ENCODE data around the gene FRMD4B. TPM values are rescaled to one million over a fixed set of nuclear protein-coding genes. Genes with fewer than 3 reads are reported as not detected.
"Not testable (repeated sequence)": the region's sequence is repeated elsewhere in the genome, so short reads cannot be mapped to it uniquely, and the experiment has no call there.

Gene FRMD4B
- total RNA-seq, 4 donors from 2014 or later: 10.5 to 22.0 (median 14.8) TPM

DNA sequence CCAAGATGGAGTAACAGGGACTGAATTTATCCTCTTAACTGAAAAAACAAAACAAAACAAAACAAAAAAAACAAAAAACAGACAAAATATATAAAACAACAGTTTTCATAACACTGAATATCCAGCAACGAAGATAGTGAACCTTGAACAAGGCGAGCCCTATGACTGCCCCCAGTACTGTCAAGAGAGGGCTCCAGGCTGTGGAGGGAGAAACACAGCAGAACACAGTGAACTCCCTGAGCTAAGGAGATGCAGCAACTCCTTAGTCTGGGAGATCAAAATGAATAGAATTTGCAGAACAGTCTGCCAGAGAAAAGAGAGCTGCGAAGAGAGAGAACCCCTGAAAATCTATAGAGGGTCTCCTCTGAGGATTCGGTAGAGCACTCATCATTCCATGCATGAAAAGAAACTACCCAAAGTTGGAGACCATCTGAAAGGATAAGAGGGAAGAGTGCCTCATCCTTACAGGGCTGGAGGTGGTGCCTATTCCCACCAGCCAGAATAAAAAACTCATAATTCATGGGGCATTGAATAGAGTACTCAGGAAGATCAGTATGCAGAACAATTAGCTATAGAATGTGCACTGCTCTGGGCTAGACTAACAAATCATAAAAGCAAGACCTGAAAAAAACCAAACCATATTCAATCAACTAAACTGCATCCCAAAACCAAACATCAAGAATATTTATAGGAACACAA is 101.8 kb downstream of the FRMD4B start:
- WGBS: 92% methylated on average over 4 of the region's 4 CpGs
- no peak overlapping the region for H3K4me3 ChIP-seq
- no peaks in the 10 kb centered on the region for H3K4me1 ChIP-seq
- peaks cover 0 to 9% (median 0%) of the 10 kb centered on the region in 4 donors for H3K36me3 ChIP-seq
- DNase-seq (ENCODE audit: extremely low spot score): no peak
- no peaks in the 10 kb centered on the region for H3K27me3 ChIP-seq
- intact Hi-C loops (cut with DNase I): no loop called here
- H3K27ac ChIP-seq (replicated peaks in 1 of 4): no peak overlapping the region
- TF ChIP-seq EP300 (IDR thresholded peaks at IDR 0.05) (no peak), POLR2AphosphoS5 (IDR thresholded peaks at IDR 0.05) (no peak), POLR2A (IDR thresholded peaks at IDR 0.05; ENCODE audit: low read depth) (no peak)
- TF ChIP-seq, protein P1, sequence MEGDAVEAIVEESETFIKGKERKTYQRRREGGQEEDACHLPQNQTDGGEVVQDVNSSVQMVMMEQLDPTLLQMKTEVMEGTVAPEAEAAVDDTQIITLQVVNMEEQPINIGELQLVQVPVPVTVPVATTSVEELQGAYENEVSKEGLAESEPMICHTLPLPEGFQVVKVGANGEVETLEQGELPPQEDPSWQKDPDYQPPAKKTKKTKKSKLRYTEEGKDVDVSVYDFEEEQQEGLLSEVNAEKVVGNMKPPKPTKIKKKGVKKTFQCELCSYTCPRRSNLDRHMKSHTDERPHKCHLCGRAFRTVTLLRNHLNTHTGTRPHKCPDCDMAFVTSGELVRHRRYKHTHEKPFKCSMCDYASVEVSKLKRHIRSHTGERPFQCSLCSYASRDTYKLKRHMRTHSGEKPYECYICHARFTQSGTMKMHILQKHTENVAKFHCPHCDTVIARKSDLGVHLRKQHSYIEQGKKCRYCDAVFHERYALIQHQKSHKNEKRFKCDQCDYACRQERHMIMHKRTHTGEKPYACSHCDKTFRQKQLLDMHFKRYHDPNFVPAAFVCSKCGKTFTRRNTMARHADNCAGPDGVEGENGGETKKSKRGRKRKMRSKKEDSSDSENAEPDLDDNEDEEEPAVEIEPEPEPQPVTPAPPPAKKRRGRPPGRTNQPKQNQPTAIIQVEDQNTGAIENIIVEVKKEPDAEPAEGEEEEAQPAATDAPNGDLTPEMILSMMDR (IDR thresholded peaks at IDR 0.05): no peak
- no peaks in the 10 kb centered on the region for H3K9me3 ChIP-seq

DNA sequence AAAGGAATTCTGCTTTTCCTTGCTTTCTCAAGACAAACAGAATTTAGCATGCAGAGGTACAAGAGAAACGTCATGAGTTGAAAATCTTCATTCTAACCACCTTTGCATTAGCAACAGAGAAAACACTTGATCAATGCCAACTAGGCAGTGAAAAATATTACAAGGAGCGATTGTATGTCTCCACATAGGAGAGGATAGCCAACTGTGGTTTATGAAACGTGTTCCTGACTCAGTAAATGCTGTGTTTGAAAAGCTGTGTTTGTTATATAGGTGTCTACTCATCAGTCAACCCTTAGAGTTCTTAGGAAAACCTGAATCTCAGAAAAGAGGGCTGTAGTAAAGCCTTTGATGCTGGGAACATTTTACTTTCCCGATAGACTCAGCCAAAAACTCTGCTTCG is 102.4 kb downstream of the FRMD4B start:
- Histone ChIP-seq H3K9me3 (no peaks in the 10 kb centered on the region), H3K36me3 (peaks cover 0 to 9% (median 0%) of the 10 kb centered on the region in 4 donors), H3K27ac (replicated peaks in 1 of 4) (no peak overlapping the region), H3K4me1 (no peaks in the 10 kb centered on the region), H3K4me3 (no peak overlapping the region), H3K27me3 (no peaks in the 10 kb centered on the region)
- TF ChIP-seq POLR2AphosphoS5 (IDR thresholded peaks at IDR 0.05) (no peak), POLR2A (IDR thresholded peaks at IDR 0.05; ENCODE audit: low read depth) (no peak), EP300 (IDR thresholded peaks at IDR 0.05) (no peak)
- TF ChIP-seq, protein P1 (IDR thresholded peaks at IDR 0.05): no peak
- WGBS: 81% methylated on average over 5 of the region's 5 CpGs
- DNase-seq (ENCODE audit: extremely low spot score): no peak
- intact Hi-C loops (cut with DNase I): no loop called here

DNA sequence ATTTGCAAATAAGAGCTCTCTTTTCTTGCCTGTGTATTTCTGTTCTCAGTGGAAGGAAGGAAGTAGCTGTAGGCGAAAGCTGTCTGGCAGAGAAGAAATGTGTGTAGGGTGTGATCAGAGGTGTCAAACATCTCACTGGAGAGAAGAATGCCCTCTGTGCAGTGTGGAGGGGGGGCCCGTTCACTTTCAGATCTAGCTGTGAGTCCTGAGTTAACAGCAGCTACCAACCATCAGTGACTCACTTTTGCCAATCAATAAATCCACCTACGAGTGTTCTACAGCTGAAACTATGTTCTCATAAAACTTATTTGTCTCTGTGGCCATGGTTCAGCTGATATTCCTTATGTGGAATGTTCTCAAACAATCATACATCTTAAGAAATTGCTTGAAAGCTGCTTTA is 103.7 kb downstream of the FRMD4B start:
- Histone ChIP-seq H3K4me3 (no peak overlapping the region), H3K9me3 (no peaks in the 10 kb centered on the region), H3K36me3 (peaks cover 0 to 7% (median 0%) of the 10 kb centered on the region in 4 donors), H3K27me3 (no peaks in the 10 kb centered on the region), H3K4me1 (no peaks in the 10 kb centered on the region), H3K27ac (replicated peaks in 1 of 4) (no peak overlapping the region)
- intact Hi-C loops (cut with DNase I): no loop called here
- no peak for DNase-seq (ENCODE audit: extremely low spot score)
- WGBS: 51% methylated on average over 3 of the region's 3 CpGs
- TF ChIP-seq EP300 (IDR thresholded peaks at IDR 0.05) (no peak), POLR2A (IDR thresholded peaks at IDR 0.05; ENCODE audit: low read depth) (no peak), POLR2AphosphoS5 (IDR thresholded peaks at IDR 0.05) (no peak)
- TF ChIP-seq, protein P1 (IDR thresholded peaks at IDR 0.05): no peak

DNA sequence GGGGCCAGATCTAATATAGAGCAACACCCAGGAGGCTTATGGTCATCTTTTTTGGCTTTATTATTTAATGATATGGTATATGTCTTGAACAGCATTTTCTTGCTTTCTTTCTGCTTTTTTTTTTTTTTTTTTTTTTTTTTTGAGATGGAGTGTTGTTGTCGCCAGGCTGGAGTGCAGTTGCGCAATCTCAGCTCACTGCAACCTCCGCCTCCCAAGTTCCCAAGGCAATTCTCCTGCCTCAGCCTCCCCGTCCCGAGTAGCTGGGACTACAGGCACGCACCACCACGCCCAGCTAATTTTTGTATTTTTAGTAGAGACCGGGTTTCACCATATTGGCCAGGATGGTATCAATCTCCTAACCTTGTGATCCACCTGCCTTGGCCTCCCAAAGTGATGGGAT is 108.5 kb downstream of the FRMD4B start:
- H3K4me3 ChIP-seq; H3K27me3 ChIP-seq; DNase-seq (ENCODE audit: extremely low spot score); H3K36me3 ChIP-seq; intact Hi-C loops (cut with DNase I); H3K9me3 ChIP-seq; H3K27ac ChIP-seq (replicated peaks in 1 of 4); H3K4me1 ChIP-seq: not testable (repeated sequence)
- 94% methylated on average over 8 of the region's 8 CpGs for WGBS

DNA sequence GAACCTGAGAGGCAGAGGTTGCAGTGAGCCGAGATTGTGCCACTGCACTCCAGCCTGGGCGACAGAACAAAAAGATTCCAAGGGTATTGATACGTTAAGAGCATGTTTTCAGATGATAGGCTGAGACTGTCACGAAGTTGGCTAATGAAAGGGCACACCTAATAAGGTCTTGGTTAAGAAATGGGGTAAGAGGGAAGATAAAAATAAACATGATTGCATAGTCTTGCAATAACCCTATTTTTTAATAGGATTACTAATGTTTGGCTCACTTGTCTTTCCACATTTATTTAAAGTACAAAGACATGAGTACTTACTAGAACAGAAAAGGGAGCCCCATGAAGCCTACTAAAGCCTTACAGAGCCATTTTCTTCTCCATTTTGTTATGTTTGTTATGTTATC is 109.0 kb downstream of the FRMD4B start:
- intact Hi-C loops (cut with DNase I): no loop called here
- WGBS: 94% methylated on average over 4 of the region's 4 CpGs
- Histone ChIP-seq H3K36me3 (no peaks in the 10 kb centered on the region), H3K27me3 (no peaks in the 10 kb centered on the region), H3K9me3 (no peaks in the 10 kb centered on the region), H3K4me1 (no peaks in the 10 kb centered on the region), H3K27ac (replicated peaks in 1 of 4) (no peak overlapping the region), H3K4me3 (no peak overlapping the region)
- TF ChIP-seq POLR2AphosphoS5 (IDR thresholded peaks at IDR 0.05): no peak
- no peak for DNase-seq (ENCODE audit: extremely low spot score)

DNA sequence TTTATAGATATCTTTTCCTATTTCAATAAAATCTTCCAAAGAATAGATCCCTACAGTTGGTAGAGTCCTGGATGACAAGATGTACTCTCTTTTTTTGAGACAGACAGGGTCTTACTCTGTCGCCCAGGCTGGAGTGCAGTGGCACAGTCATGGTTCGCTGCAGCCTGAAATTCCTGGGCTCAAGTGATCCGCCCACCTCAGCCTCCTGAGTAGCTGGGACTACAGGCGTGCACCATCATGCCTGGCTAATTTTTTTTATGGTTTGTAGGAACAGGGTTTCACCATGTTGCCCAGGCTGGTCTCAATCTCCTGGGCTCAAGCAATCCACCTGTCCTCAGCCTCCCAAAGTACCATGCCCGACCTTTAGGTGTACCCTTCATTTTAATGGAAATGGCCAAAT is 109.7 kb downstream of the FRMD4B start:
- H3K4me3 ChIP-seq; H3K36me3 ChIP-seq; H3K27ac ChIP-seq (replicated peaks in 1 of 4); H3K4me1 ChIP-seq; DNase-seq (ENCODE audit: extremely low spot score); H3K9me3 ChIP-seq; intact Hi-C loops (cut with DNase I); H3K27me3 ChIP-seq: not testable (repeated sequence)
- WGBS: 92% methylated on average over 5 of the region's 5 CpGs

Measured in esophagus muscularis mucosa (tissue), 4 donors.